GM20000 (cell line): Measurements from ENCODE around the gene GAGE10.
"Not testable (repeated sequence)": the region's sequence is repeated elsewhere in the genome, so short reads cannot be mapped to it uniquely, and the experiment has no call there.

Experiments used
- DNase-seq: peaks from one replicate; pipeline ENCODE4 v3.0.0; 2012; ENCODE audit warnings: low spot score
- TF ChIP-seq, protein P1 (sequence below): IDR thresholded peaks from 2 replicates; pipeline ENCODE4 v1.5.1; 2012; ENCODE audit warnings: mild to moderate bottlenecking, control low read depth; ENCODE audit errors: extremely low read depth, missing control alignments

Gene GAGE10

DNA sequence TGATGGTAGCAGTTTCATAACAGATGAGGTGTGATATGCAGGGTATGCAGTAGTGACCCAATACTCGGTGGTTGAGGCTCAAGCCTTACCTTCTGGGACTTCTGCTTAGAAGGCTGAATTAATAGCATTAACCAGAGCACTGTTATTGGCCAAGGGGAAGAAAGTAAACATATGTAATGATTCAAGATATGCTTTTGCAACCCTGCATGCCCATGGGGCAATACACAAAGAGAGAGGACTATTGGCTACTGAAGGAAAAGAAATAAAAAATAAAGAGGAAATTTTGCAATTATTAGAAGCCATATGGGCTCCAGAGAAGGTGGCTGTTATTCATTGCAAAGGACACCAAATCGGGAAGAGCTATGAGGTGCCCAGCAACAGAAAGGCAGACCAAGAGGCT lies 8.7 kb downstream of the GAGE10 start:
- DNase-seq, result no peak
- TF ChIP-seq, protein P1, sequence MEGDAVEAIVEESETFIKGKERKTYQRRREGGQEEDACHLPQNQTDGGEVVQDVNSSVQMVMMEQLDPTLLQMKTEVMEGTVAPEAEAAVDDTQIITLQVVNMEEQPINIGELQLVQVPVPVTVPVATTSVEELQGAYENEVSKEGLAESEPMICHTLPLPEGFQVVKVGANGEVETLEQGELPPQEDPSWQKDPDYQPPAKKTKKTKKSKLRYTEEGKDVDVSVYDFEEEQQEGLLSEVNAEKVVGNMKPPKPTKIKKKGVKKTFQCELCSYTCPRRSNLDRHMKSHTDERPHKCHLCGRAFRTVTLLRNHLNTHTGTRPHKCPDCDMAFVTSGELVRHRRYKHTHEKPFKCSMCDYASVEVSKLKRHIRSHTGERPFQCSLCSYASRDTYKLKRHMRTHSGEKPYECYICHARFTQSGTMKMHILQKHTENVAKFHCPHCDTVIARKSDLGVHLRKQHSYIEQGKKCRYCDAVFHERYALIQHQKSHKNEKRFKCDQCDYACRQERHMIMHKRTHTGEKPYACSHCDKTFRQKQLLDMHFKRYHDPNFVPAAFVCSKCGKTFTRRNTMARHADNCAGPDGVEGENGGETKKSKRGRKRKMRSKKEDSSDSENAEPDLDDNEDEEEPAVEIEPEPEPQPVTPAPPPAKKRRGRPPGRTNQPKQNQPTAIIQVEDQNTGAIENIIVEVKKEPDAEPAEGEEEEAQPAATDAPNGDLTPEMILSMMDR, result no peak

DNA sequence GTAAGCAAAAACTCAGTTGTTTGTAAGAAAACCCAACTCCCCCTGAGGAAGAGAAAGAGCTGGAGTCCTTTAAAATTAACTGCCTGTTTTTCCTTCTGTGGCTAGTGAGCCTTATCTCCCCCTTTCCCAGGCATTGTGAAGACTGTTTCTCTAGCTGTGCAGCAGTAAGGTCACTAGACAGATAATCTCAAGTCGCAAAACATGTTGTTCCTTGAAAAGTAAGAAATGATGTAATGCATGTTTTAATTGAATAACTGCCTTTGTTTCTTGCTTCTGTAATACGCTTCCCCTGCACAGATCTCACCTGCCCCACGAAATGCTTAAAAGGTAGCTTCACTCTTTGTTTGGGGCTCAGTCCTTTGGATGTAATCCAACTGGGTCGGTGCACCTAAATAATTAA lies 12.6 kb downstream of the GAGE10 start:
- no peak for DNase-seq
- TF ChIP-seq, protein P1, result no peak

DNA sequence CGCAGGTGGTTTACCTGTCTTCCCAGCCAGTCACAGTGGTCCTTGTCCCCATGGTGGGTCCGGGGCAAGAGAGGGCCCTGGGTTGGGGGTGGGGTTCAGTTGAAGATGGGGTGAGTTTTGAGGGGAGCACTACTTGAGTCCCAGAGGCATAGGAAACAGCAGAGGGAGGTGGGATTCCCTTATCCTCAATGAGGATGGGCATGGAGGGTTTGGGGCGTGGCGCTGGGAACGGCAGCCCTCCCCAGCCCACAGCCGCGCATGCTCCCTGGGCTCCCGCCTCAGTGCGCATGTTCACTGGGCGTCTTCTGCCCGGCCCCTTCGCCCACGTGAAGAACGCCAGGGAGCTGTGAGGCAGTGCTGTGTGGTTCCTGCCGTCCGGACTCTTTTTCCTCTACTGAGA lies 18.3 kb downstream of the GAGE10 start, which contains the start of gene GAGE12J:
TSS of gene GAGE12J (plus strand) at position 301 of the 400 bp plus-strand sequence. CDS start 1,157 bp downstream, outside the sequence.
- DNase-seq, result not testable (repeated sequence)

DNA sequence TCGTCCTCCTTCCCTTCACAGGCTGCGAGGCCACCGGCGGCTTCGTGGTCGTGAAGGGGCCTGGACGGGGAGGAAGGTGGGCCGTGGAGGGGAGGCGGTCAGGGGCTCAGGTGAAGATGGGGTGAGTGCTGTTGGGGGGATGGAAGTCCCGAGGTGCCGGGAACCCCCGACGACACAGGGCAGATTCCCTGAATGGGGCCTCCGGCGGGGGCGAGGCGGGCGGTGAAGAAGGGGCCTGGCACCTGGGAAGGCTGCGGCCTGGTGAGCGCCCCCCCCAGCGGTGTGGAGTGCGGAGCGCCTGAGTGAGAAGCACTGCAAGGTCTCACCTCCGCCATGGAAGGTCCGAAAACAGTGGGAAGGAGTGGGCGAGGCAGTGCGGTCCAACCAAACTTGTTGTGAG lies 18.8 kb downstream of the GAGE10 start:
- not testable (repeated sequence) for DNase-seq

DNA sequence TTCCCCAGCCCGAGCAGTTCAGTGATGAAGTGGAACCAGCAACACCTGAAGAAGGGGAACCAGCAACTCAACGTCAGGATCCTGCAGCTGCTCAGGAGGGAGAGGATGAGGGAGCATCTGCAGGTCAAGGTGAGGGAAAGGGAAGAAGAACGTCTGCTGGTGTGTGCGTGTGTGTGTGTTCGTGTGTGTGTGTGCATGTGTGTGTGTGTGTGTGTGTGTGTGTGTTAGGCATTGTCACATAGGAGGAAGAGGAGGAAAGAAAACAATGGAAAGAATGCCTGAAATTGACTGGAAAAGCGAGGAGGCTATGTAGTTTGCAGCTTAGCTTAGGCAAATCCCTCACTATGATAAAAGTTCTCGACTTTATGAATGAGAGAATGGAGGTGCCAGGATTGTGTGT lies 20.3 kb downstream of the GAGE10 start:
- DNase-seq, result not testable (repeated sequence)

DNA sequence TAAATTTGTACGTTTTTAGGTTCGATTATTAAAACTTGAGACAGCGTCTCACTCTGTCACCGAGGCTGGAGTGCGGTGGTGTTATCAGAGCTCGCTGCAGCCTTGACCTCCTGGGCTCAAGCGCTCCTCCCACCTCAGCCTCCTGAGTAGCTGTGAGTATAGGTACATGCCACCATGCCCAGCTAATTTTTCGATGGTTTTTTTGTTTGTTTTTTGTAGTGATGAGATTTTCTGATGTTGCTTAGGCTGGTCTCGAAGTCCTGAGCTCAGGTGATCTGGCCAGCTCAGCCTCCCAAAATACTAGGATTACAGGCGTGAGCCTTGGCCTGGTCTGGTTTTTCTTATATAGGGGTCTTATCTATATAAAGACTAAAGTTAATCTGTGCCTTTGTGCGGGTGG lies 27.0 kb downstream of the GAGE10 start:
- DNase-seq, result not testable (repeated sequence)

DNA sequence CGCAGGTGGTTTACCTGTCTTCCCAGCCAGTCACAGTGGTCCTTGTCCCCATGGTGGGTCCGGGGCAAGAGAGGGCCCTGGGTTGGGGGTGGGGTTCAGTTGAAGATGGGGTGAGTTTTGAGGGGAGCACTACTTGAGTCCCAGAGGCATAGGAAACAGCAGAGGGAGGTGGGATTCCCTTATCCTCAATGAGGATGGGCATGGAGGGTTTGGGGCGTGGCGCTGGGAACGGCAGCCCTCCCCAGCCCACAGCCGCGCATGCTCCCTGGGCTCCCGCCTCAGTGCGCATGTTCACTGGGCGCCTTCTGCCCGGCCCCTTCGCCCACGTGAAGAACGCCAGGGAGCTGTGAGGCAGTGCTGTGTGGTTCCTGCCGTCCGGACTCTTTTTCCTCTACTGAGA lies 27.8 kb downstream of the GAGE10 start, which contains the start of gene GAGE13:
TSS of gene GAGE13 (plus strand) at position 301 of the 400 bp plus-strand sequence. CDS start 1,156 bp downstream, outside the sequence.
- DNase-seq, result not testable (repeated sequence)

DNA sequence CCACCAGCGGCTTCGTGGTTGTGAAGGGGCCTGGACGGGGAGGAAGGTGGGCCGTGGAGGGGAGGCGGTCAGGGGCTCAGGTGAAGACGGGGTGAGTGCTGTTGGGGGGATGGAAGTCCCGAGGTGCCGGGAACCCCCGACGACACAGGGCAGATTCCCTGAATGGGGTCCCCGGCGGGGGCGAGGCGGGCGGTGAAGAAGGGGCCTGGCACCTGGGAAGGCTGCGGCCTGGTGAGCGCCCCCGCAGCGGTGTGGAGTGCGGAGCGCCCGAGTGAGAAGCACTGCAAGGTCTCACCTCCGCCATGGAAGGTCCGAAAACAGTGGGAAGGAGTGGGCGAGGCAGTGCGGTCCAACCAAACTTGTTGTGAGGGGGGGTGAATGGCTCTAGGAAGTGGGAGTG lies 28.4 kb downstream of the GAGE10 start:
- not testable (repeated sequence) for DNase-seq

DNA sequence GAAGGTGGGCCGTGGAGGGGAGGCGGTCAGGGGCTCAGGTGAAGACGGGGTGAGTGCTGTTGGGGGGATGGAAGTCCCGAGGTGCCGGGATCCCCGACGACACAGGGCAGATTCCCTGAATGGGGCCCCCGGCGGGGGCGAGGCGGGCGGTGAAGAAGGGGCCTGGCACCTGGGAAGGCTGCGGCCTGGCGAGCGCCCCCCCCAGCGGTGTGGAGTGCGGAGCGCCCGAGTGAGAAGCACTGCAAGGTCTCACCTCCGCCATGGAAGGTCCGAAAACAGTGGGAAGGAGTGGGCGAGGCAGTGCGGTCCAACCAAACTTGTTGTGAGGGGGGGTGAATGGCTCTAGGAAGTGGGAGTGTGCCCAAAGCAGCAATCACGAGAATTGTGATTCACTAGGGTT lies 38.0 kb downstream of the GAGE10 start:
- DNase-seq, result not testable (repeated sequence)

DNA sequence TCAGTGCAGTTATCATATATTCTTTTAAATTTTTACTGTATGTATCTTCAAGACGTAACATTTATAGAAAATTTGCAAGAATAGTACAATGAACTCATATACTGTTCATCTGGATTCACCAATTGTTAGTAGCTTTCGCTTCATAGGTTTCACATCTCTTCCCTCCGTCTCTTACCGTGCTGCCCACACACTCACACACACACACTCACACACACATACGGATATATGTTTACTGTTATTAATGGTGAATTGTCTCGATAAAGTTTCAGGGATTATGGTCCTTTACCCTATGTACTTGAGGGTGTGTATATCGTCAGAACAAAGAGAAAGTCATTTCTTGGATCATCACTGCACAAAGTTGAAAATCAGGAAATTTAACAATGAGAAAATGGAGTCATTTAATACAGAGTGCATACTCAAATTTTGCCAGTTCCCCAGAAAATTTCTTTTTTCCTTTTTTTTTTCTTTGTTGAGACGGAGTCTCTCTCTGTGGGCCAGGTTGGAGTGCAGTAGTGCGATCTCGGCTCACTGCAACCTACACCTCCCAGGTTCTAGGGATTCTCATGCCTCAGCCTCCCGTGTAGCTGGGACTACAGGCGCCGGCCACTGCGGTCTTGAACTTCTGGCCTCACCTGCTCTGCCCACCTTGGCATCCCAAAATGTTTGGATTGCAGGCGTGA lies 41.2 kb downstream of the GAGE10 start:
- DNase-seq, result not testable (repeated sequence)

DNA sequence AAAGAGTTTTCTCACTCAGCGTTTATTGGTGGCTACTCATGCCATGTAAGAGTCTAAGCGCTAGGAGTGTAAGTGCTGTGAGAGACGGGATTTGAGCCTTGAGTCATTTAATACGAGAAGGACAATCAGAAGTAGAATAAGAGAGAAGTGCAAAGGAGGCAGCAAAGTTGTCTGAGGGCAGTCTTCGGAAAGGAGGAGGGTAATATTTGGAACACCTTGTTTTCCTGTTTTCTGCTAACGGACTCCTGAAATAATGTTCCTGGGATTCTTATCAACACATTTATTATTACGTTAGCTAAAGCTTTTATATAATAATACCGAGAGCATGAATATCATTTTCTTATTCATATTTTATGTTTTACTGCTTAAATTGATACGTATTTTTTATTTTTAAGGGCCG lies 42.0 kb downstream of the GAGE10 start:
- not testable (repeated sequence) for DNase-seq

DNA sequence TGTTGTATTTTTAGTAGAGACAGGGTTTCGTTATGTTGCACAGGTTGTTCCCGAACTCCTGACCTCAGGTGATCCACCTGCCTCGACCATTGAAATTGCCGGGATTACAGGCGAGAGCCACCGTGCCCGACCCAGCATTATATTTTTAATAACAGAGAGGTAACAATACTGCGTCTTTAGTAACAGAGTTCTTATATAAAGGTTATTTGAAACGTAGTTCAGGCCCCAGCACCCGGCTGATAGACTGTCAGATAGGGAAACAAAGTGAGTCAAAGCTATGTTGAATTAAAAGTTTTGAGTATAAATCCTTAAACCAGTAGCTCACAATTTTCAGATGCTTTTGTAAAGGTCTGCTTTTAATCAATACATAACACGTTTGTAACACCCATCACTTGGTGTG lies 42.7 kb downstream of the GAGE10 start:
- DNase-seq, result not testable (repeated sequence)
